Panc1 (cell line): ENCODE results near the gene TEDDM1.

ENCODE experiments used
- POLR2AphosphoS5 ChIP-seq: IDR thresholded peaks from 2 replicates; pipeline ENCODE4 v1.6.1; 2012; ENCODE audit warnings: mild to moderate bottlenecking, low read depth, low read length, moderate library complexity
- SIN3A ChIP-seq: IDR thresholded peaks from 2 replicates; pipeline ENCODE4 v1.6.1; 2012; ENCODE audit warnings: low read depth, mild to moderate bottlenecking, low read length, moderate library complexity, borderline replicate concordance; ENCODE audit not compliant: insufficient read depth
- TF ChIP-seq, protein P1 (sequence below): fragments of 450-650 bp; IDR thresholded peaks from 2 replicates; pipeline ENCODE4 v1.5.1; 2017; ENCODE audit warnings: mild to moderate bottlenecking
- TF ChIP-seq, protein P2 (sequence below), 2 experiments: IDR thresholded peaks; 2 replicates each; pipeline ENCODE4 v1.6.1; 2011 to 2012; ENCODE audit warnings: low read depth in 2 of 2, control low read depth in 1 of 2, low read length in 1 of 2, mild to moderate bottlenecking in 1 of 2, moderate library complexity in 1 of 2; ENCODE audit not compliant: insufficient read depth in 1 of 2

DNA sequence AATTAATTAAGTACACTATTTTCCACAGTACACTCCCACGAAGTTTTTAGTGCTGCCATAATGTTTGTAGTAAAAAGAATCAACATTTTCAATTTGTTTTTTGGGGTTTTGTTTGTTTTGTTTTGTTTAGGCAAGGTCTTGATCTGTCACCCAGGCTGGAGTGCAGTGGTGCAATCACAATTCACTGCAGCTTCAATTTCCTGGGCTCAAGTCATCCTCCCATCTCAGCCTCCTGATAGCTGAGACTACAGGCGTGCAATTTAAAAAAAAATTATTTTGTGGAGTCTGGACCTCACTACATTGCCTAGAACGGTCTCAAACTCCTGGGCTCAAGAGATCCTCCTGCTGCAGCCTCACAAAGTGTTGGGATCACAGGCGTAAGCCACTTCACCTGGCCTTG is 20.3 kb downstream of the TEDDM1 start:
- TF ChIP-seq, protein P1, sequence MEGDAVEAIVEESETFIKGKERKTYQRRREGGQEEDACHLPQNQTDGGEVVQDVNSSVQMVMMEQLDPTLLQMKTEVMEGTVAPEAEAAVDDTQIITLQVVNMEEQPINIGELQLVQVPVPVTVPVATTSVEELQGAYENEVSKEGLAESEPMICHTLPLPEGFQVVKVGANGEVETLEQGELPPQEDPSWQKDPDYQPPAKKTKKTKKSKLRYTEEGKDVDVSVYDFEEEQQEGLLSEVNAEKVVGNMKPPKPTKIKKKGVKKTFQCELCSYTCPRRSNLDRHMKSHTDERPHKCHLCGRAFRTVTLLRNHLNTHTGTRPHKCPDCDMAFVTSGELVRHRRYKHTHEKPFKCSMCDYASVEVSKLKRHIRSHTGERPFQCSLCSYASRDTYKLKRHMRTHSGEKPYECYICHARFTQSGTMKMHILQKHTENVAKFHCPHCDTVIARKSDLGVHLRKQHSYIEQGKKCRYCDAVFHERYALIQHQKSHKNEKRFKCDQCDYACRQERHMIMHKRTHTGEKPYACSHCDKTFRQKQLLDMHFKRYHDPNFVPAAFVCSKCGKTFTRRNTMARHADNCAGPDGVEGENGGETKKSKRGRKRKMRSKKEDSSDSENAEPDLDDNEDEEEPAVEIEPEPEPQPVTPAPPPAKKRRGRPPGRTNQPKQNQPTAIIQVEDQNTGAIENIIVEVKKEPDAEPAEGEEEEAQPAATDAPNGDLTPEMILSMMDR, result no peak
- TF ChIP-seq SIN3A (no peak), POLR2AphosphoS5 (no peak)
- TF ChIP-seq, protein P2, sequence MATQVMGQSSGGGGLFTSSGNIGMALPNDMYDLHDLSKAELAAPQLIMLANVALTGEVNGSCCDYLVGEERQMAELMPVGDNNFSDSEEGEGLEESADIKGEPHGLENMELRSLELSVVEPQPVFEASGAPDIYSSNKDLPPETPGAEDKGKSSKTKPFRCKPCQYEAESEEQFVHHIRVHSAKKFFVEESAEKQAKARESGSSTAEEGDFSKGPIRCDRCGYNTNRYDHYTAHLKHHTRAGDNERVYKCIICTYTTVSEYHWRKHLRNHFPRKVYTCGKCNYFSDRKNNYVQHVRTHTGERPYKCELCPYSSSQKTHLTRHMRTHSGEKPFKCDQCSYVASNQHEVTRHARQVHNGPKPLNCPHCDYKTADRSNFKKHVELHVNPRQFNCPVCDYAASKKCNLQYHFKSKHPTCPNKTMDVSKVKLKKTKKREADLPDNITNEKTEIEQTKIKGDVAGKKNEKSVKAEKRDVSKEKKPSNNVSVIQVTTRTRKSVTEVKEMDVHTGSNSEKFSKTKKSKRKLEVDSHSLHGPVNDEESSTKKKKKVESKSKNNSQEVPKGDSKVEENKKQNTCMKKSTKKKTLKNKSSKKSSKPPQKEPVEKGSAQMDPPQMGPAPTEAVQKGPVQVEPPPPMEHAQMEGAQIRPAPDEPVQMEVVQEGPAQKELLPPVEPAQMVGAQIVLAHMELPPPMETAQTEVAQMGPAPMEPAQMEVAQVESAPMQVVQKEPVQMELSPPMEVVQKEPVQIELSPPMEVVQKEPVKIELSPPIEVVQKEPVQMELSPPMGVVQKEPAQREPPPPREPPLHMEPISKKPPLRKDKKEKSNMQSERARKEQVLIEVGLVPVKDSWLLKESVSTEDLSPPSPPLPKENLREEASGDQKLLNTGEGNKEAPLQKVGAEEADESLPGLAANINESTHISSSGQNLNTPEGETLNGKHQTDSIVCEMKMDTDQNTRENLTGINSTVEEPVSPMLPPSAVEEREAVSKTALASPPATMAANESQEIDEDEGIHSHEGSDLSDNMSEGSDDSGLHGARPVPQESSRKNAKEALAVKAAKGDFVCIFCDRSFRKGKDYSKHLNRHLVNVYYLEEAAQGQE (IDR thresholded peaks at IDR 0.05; ENCODE audit: insufficient read depth in 1 of 2, low read depth in 2 of 2, low read length in 1 of 2), result no peak
